Bronchial smooth muscle cell (primary cell): ENCODE results near the gene PAGE2. TPM values are rescaled to one million over a fixed set of nuclear protein-coding genes. Genes with fewer than 3 reads are reported as not detected.

Experiments used
- total RNA-seq: library from RNA; depleted of rRNA; stranded (reverse); fragments of >200 nt; gene quantifications from 2 replicates; pipeline ENCODE4 v1.2.1, GENCODE V29; 2014

The PAGE2 gene
- total RNA-seq: not detected in 2 replicates

GRCh38 chrX:55088795-55089489 lies at the start of gene PAGE2:
TSS of gene PAGE2 (plus strand) at chrX:55089018. CDS start at chrX:55090021, 1,003 bp downstream.

GRCh38 chrX:55074851-55075467 lies 13.9 kb upstream of the PAGE2 start, which contains the start of gene PAGE2B:
TSS of gene PAGE2B (plus strand) at chrX:55075030. CDS start at chrX:55076042, 1,012 bp downstream.

Other genes starting within 250 kb of the PAGE2 start
- gene TRO, start 168.2 kb upstream of the PAGE2 start, total RNA-seq: 17.3 and 20.6 TPM in 2 replicates
- 0.16 TPM in 1 of 2 replicates, not detected in the other for gene PFKFB1, start 94.8 kb upstream of the PAGE2 start, total RNA-seq
- gene APEX2, start 88.7 kb upstream of the PAGE2 start, total RNA-seq: 3.4 and 3.8 TPM in 2 replicates
- not detected in 2 replicates for gene ALAS2, start 58.0 kb upstream of the PAGE2 start, total RNA-seq
- not detected in 2 replicates for gene PAGE2B, start 14.0 kb upstream of the PAGE2 start, total RNA-seq
- not detected in 2 replicates for gene PAGE5, start 131.3 kb downstream of the PAGE2 start, total RNA-seq
- not detected in 2 replicates for gene PAGE3, start 175.9 kb downstream of the PAGE2 start, total RNA-seq